ENCODE results near the gene ZNF385B. TPM values are rescaled to one million over a fixed set of nuclear protein-coding genes. Genes with fewer than 3 reads are reported as not detected.

ZNF385B gene
- total RNA-seq, 4 donors from 2014 or later, result 0.51 to 2.9 (median 1.7) TPM

- TF ChIP-seq CTCF (IDR thresholded peaks at IDR 0.05; ENCODE audit: low read depth), result no peak
Measured at GRCh38 chr2:179524809-179525339, 336.5 kb downstream of the ZNF385B start.

- TF ChIP-seq CTCF (IDR thresholded peaks at IDR 0.05; ENCODE audit: low read depth), result no peak
Measured at GRCh38 chr2:179521944-179522343, 339.5 kb downstream of the ZNF385B start.

GRCh38 chr2:179518830-179519229 lies 342.6 kb downstream of the ZNF385B start:
- no peak for TF ChIP-seq CTCF (IDR thresholded peaks at IDR 0.05; ENCODE audit: low read depth)

- no peak for TF ChIP-seq CTCF (IDR thresholded peaks at IDR 0.05; ENCODE audit: low read depth)
Measured at GRCh38 chr2:179513181-179513580, 348.2 kb downstream of the ZNF385B start.

GRCh38 chr2:179512281-179513035 lies 349.0 kb downstream of the ZNF385B start:
- TF ChIP-seq CTCF (IDR thresholded peaks at IDR 0.05; ENCODE audit: low read depth), result no peak

GRCh38 chr2:179511105-179511789 lies 350.2 kb downstream of the ZNF385B start:
- TF ChIP-seq CTCF (IDR thresholded peaks at IDR 0.05; ENCODE audit: low read depth), result no peak

GRCh38 chr2:179495315-179495714 lies 366.1 kb downstream of the ZNF385B start:
- no peak for TF ChIP-seq CTCF (IDR thresholded peaks at IDR 0.05; ENCODE audit: low read depth)
